ENCODE data around the gene AMPD2. TPM values are rescaled to one million over a fixed set of nuclear protein-coding genes. Genes with fewer than 3 reads are reported as not detected.
"Not testable (repeated sequence)": the region's sequence is repeated elsewhere in the genome, so short reads cannot be mapped to it uniquely, and the experiment has no call there.

The AMPD2 gene
- total and polyA plus RNA-seq, 2 of the 8 experiments (the other 6 are each of a cell fraction or from before 2014, with no cell fraction given): 37.2 to 67.7 TPM

GRCh38 chr1:109678637-109679036, 59.0 kb downstream of the AMPD2 start:
- H4K20me1 ChIP-seq (replicated peaks in 1 of 2; ENCODE audit: control insufficient read depth in 1 of 2, insufficient read depth in 2 of 2, low read length in 2 of 2); H3K27ac ChIP-seq (ENCODE audit: low read depth, low read length); H2BK20ac ChIP-seq (ENCODE audit: low read length); H3K14ac ChIP-seq (ENCODE audit: insufficient read length); H3K23me2 ChIP-seq (ENCODE audit: low read depth, low read length); DNase-seq (ENCODE audit: low read depth in 1 of 2, low spot score in 2 of 2); H3K4me3 ChIP-seq (ENCODE audit: extremely low read depth in 1 of 4, insufficient read depth in 2 of 4, low read depth in 3 of 4, low read length in 4 of 4); H3K4me2 ChIP-seq (ENCODE audit: insufficient read depth in 1 of 2, low read depth in 2 of 2, low read length in 2 of 2); H3K27me3 ChIP-seq (replicated peaks in 1 of 4; ENCODE audit: control insufficient read depth in 3 of 4, extremely low read depth in 1 of 4, insufficient read depth in 3 of 4, low read length in 3 of 4); POLR2A ChIA-PET (ENCODE audit: partially characterized antibody); H3K9me3 ChIP-seq (ENCODE audit: insufficient read depth in 2 of 2, low read depth in 1 of 2, low read length in 1 of 2); CTCF ChIA-PET (ENCODE audit: partially characterized antibody); H3K79me1 ChIP-seq (ENCODE audit: low read depth, low read length); FAIRE-seq; H3K9ac ChIP-seq (replicated peaks in 1 of 4; ENCODE audit: extremely low read depth in 1 of 4, low read depth in 3 of 4, low read length in 3 of 4); H3K18ac ChIP-seq (ENCODE audit: extremely low read depth, low read length); H4K91ac ChIP-seq (replicated peaks; ENCODE audit: insufficient read length, low read length); H2BK12ac ChIP-seq (ENCODE audit: low read depth, low read length); H4K5ac ChIP-seq (ENCODE audit: insufficient read length, low read depth, low read length); H2BK15ac ChIP-seq (ENCODE audit: low read length); H2BK5ac ChIP-seq (ENCODE audit: low read depth, low read length); H2AK5ac ChIP-seq (ENCODE audit: low read depth, low read length); H4K8ac ChIP-seq (ENCODE audit: extremely low read depth, insufficient read depth, low read length); H2AFZ ChIP-seq (ENCODE audit: low read length); H3K56ac ChIP-seq (replicated peaks; ENCODE audit: insufficient read length, low read depth, low read length); H3K79me2 ChIP-seq (ENCODE audit: control insufficient read depth in 1 of 2, insufficient read depth in 2 of 2, low read length in 2 of 2); H3K4me1 ChIP-seq (replicated peaks in 1 of 4; ENCODE audit: control insufficient read depth in 3 of 4, insufficient read depth in 4 of 4, low read length in 3 of 4); H3K4ac ChIP-seq (replicated peaks; ENCODE audit: insufficient read length, low read depth, low read length); H3K23ac ChIP-seq (ENCODE audit: insufficient read length); H3K36me3 ChIP-seq (ENCODE audit: control insufficient read depth in 2 of 4, insufficient read depth in 4 of 4, low read length in 3 of 4); H2BK120ac ChIP-seq (replicated peaks; ENCODE audit: low read depth, low read length): not testable (repeated sequence)
- 91% methylated on average over 2 of the region's 2 CpGs; no CpG with 5 or more reads in 1 of the 2 experiments for WGBS, 2 experiments (ENCODE audit: extremely low coverage in 1 of 2, insufficient coverage in 1 of 2, insufficient read length in 1 of 2, insufficient replicate concordance in 2 of 2, low coverage in 1 of 2, low lambda C conversion rate in 2 of 2, missing lambda C conversion rate in 1 of 2)

MicroRNAs encoded within 50 kb of the gene (microRNA counts, 767-probe panel; counts per million panel counts)
- microRNA hsa-miR-197-3p: 879 counts per million, percentile 95 among the panel's probes with 10 or more counts

Small RNA genes lying within 50 kb of the gene (small RNA-seq; reads per million reads assigned to genes)
- not detected for gene RNU6V (ENCODE audit: insufficient read depth)

Other genes starting within 250 kb of the AMPD2 start
- 67.4 and 69.6 TPM in 2 replicates for gene SORT1, start 221.9 kb upstream of the AMPD2 start, total RNA-seq (2021; fragmentation: NEBNext Ultra II Directional; extraction: Animal tissue kit (Norgen Biotek cat#: 25700))
- 15.3 and 18.7 TPM in 2 replicates for gene SORT1, start 221.9 kb upstream of the AMPD2 start, polyA plus RNA-seq (2011; rRNA removed)
- gene PSMA5, start 193.4 kb upstream of the AMPD2 start, total RNA-seq (2021; fragmentation: NEBNext Ultra II Directional; extraction: Animal tissue kit (Norgen Biotek cat#: 25700)): 147 and 166 TPM in 2 replicates
- gene PSMA5, start 193.4 kb upstream of the AMPD2 start, polyA plus RNA-seq (2011; rRNA removed): 73.3 and 140 TPM in 2 replicates
- gene SYPL2, start 153.3 kb upstream of the AMPD2 start, total RNA-seq (2021; fragmentation: NEBNext Ultra II Directional; extraction: Animal tissue kit (Norgen Biotek cat#: 25700)): 1.5 and 1.7 TPM in 2 replicates
- gene SYPL2, start 153.3 kb upstream of the AMPD2 start, polyA plus RNA-seq (2011; rRNA removed): 1.5 and 1.6 TPM in 2 replicates
- gene ATXN7L2, start 135.9 kb upstream of the AMPD2 start, total RNA-seq (2021; fragmentation: NEBNext Ultra II Directional; extraction: Animal tissue kit (Norgen Biotek cat#: 25700)): 9.3 and 9.8 TPM in 2 replicates
- gene ATXN7L2, start 135.9 kb upstream of the AMPD2 start, polyA plus RNA-seq (2011; rRNA removed): 8.1 and 12.3 TPM in 2 replicates
- gene CYB561D1, start 125.7 kb upstream of the AMPD2 start, total RNA-seq (2021; fragmentation: NEBNext Ultra II Directional; extraction: Animal tissue kit (Norgen Biotek cat#: 25700)): 3.6 and 4.3 TPM in 2 replicates
- 3.8 and 6.8 TPM in 2 replicates for gene CYB561D1, start 125.7 kb upstream of the AMPD2 start, polyA plus RNA-seq (2011; rRNA removed)
- gene AMIGO1, start 110.1 kb upstream of the AMPD2 start, total RNA-seq (2021; fragmentation: NEBNext Ultra II Directional; extraction: Animal tissue kit (Norgen Biotek cat#: 25700)): 2.4 and 2.7 TPM in 2 replicates
- 1.5 and 2.4 TPM in 2 replicates for gene AMIGO1, start 110.1 kb upstream of the AMPD2 start, polyA plus RNA-seq (2011; rRNA removed)
- gene GPR61, start 80.0 kb upstream of the AMPD2 start, total RNA-seq (2021; fragmentation: NEBNext Ultra II Directional; extraction: Animal tissue kit (Norgen Biotek cat#: 25700)): 0.15 and 0.41 TPM in 2 replicates
- 0.53 and 0.63 TPM in 2 replicates for gene GPR61, start 80.0 kb upstream of the AMPD2 start, polyA plus RNA-seq (2011; rRNA removed)
- 9.2 and 9.8 TPM in 2 replicates for gene GNAI3, start 71.2 kb upstream of the AMPD2 start, total RNA-seq (2021; fragmentation: NEBNext Ultra II Directional; extraction: Animal tissue kit (Norgen Biotek cat#: 25700))
- gene GNAI3, start 71.2 kb upstream of the AMPD2 start, polyA plus RNA-seq (2011; rRNA removed): 1.9 and 4.0 TPM in 2 replicates
- gene GNAT2, start 221 bp upstream of the AMPD2 start, total RNA-seq (2021; fragmentation: NEBNext Ultra II Directional; extraction: Animal tissue kit (Norgen Biotek cat#: 25700)): not detected in 2 replicates
- 0.05 and 0.14 TPM in 2 replicates for gene GNAT2, start 221 bp upstream of the AMPD2 start, polyA plus RNA-seq (2011; rRNA removed)
- gene GSTM4, start 36.3 kb downstream of the AMPD2 start, total RNA-seq (2021; fragmentation: NEBNext Ultra II Directional; extraction: Animal tissue kit (Norgen Biotek cat#: 25700)): 11.3 and 18.7 TPM in 2 replicates
- 24.0 and 31.4 TPM in 2 replicates for gene GSTM4, start 36.3 kb downstream of the AMPD2 start, polyA plus RNA-seq (2011; rRNA removed)
- gene GSTM2, start 48.2 kb downstream of the AMPD2 start, total RNA-seq (2021; fragmentation: NEBNext Ultra II Directional; extraction: Animal tissue kit (Norgen Biotek cat#: 25700)): 9.6 and 12.2 TPM in 2 replicates
- gene GSTM2, start 48.2 kb downstream of the AMPD2 start, polyA plus RNA-seq (2011; rRNA removed): 20.7 and 23.1 TPM in 2 replicates
- 16.5 and 16.7 TPM in 2 replicates for gene GSTM1, start 68.0 kb downstream of the AMPD2 start, total RNA-seq (2021; fragmentation: NEBNext Ultra II Directional; extraction: Animal tissue kit (Norgen Biotek cat#: 25700))
- 38.8 and 42.5 TPM in 2 replicates for gene GSTM1, start 68.0 kb downstream of the AMPD2 start, polyA plus RNA-seq (2011; rRNA removed)
- 0.24 and 0.25 TPM in 2 replicates for gene GSTM5, start 92.4 kb downstream of the AMPD2 start, total RNA-seq (2021; fragmentation: NEBNext Ultra II Directional; extraction: Animal tissue kit (Norgen Biotek cat#: 25700))
- gene GSTM5, start 92.4 kb downstream of the AMPD2 start, polyA plus RNA-seq (2011; rRNA removed): 0.64 and 0.89 TPM in 2 replicates
- gene GSTM3, start 121.2 kb downstream of the AMPD2 start, total RNA-seq (2021; fragmentation: NEBNext Ultra II Directional; extraction: Animal tissue kit (Norgen Biotek cat#: 25700)): 2.2 and 4.3 TPM in 2 replicates
- gene GSTM3, start 121.2 kb downstream of the AMPD2 start, polyA plus RNA-seq (2011; rRNA removed): 3.0 and 5.1 TPM in 2 replicates
- not detected in 2 replicates for gene EPS8L3, start 144.1 kb downstream of the AMPD2 start, total RNA-seq (2021; fragmentation: NEBNext Ultra II Directional; extraction: Animal tissue kit (Norgen Biotek cat#: 25700))
- gene EPS8L3, start 144.1 kb downstream of the AMPD2 start, polyA plus RNA-seq (2011; rRNA removed): not detected in 2 replicates

All from H1 (cell line).